HepG2 (cell line): ENCODE results near the gene SIX4. TPM values are rescaled to one million over a fixed set of nuclear protein-coding genes. Genes with fewer than 3 reads are reported as not detected.

Source experiments
- CCDC6 ChIP-seq: sonication (generic); formaldehyde crosslinking; IDR thresholded peaks from 2 replicates; pipeline ENCODE4 v1.8.1; 2022; ENCODE audit warnings: mild to moderate bottlenecking, missing genetic modification reagents, moderate library complexity
- DNMT1 ChIP-seq: sonication (generic); formaldehyde crosslinking; IDR thresholded peaks from 2 replicates; pipeline ENCODE4 v1.5.1; 2020; ENCODE audit warnings: mild to moderate bottlenecking, missing genetic modification reagents
- HDAC1 ChIP-seq: sonication (generic); formaldehyde crosslinking; IDR thresholded peaks from 2 replicates; pipeline ENCODE4 v1.5.1; 2020; ENCODE audit warnings: mild to moderate bottlenecking, missing genetic modification reagents
- MTF2 ChIP-seq: sonication (generic); formaldehyde crosslinking; IDR thresholded peaks from 2 replicates; pipeline ENCODE4 v1.5.0; 2020; ENCODE audit warnings: missing genetic modification reagents, borderline replicate concordance
- SOX6 ChIP-seq, 2 experiments: fragments of 450-650 bp in 1 of 2; sonication (generic) in 1 of 2; formaldehyde crosslinking in 1 of 2; IDR thresholded peaks; 2 replicates each; pipeline versions ENCODE4 v1.4.0 to v1.6.1; 2017 to 2020; ENCODE audit warnings: antibody characterized with exemption in 1 of 2, mild to moderate bottlenecking in 1 of 2, missing genetic modification reagents in 1 of 2
- TBX2 ChIP-seq: sonication (generic); formaldehyde crosslinking; IDR thresholded peaks from 2 replicates; pipeline ENCODE4 v1.5.0; 2020; ENCODE audit warnings: missing genetic modification reagents, mild to moderate bottlenecking, borderline replicate concordance
- TSC22D2 ChIP-seq: sonication (generic); formaldehyde crosslinking; IDR thresholded peaks from 2 replicates; pipeline ENCODE4 v1.5.1; 2020; ENCODE audit warnings: missing genetic modification reagents, mild to moderate bottlenecking, borderline replicate concordance
- ZBTB4 ChIP-seq: sonication (generic); formaldehyde crosslinking; IDR thresholded peaks from 2 replicates; pipeline ENCODE4 v1.4.0; 2020; ENCODE audit warnings: missing genetic modification reagents, mild to moderate bottlenecking, borderline replicate concordance
- ZNF337 ChIP-seq: sonication (generic); formaldehyde crosslinking; IDR thresholded peaks from 2 replicates; pipeline ENCODE4 v1.5.1; 2020; ENCODE audit warnings: missing genetic modification reagents, low read depth, mild to moderate bottlenecking, borderline replicate concordance
- ZNF563 ChIP-seq: sonication (generic); formaldehyde crosslinking; IDR thresholded peaks from 2 replicates; pipeline ENCODE4 v1.8.0; 2022; ENCODE audit warnings: mild to moderate bottlenecking, moderate library complexity, missing genetic modification reagents
- polyA plus RNA-seq, 8 experiments: library from polyadenylated mRNA; depleted of rRNA in 3 of 8; stranded (reverse) in 7 of 8; unstranded in 1 of 8; fragments of >200 nt; fragmentation: Illumina TruSeq in 4 of 8; extraction: Trizol in 4 of 8; gene quantifications; 2 replicates each; pipeline versions ENCODE4 v1.2.1 to v1.2.3, GENCODE V29; 2011 to 2016; ENCODE audit warnings: low read depth in 4 of 8, missing spikeins in 1 of 8, mixed read lengths in 1 of 8; ENCODE audit not compliant: insufficient read depth in 1 of 8
- total RNA-seq, 5 experiments: library from RNA; depleted of rRNA; stranded (reverse); fragments of >200 nt; fragmentation: Illumina TruSeq; extraction: Trizol; gene quantifications; 2 replicates each; pipeline ENCODE4 v1.2.3, GENCODE V29; 2016; ENCODE audit warnings: low read depth in 1 of 5
- TF ChIP-seq, protein P1 (sequence below), 2 experiments: fragments of 450-650 bp in 1 of 2; sonication (generic) in 1 of 2; formaldehyde crosslinking in 1 of 2; IDR thresholded peaks; 2 replicates each; pipeline versions ENCODE4 v1.6.1 to v1.8.0; 2016 to 2022; ENCODE audit warnings: antibody characterized with exemption in 1 of 2, mild to moderate bottlenecking in 1 of 2, missing genetic modification reagents in 1 of 2
- TF ChIP-seq, protein P2 (sequence below): IDR thresholded peaks from 2 replicates; pipeline ENCODE4 v1.6.1; 2012; ENCODE audit warnings: inconsistent platforms

SIX4 gene
- total and polyA plus RNA-seq, 2 of the 13 experiments (the other 11 are each of a cell fraction or from before 2014, with no cell fraction given), result 5.0 to 6.0 TPM

GRCh38 chr14:60734465-60735242 is 10.5 kb upstream of the SIX4 start, which contains the start of gene MNAT1 (continued):
- TF ChIP-seq, protein P1, sequence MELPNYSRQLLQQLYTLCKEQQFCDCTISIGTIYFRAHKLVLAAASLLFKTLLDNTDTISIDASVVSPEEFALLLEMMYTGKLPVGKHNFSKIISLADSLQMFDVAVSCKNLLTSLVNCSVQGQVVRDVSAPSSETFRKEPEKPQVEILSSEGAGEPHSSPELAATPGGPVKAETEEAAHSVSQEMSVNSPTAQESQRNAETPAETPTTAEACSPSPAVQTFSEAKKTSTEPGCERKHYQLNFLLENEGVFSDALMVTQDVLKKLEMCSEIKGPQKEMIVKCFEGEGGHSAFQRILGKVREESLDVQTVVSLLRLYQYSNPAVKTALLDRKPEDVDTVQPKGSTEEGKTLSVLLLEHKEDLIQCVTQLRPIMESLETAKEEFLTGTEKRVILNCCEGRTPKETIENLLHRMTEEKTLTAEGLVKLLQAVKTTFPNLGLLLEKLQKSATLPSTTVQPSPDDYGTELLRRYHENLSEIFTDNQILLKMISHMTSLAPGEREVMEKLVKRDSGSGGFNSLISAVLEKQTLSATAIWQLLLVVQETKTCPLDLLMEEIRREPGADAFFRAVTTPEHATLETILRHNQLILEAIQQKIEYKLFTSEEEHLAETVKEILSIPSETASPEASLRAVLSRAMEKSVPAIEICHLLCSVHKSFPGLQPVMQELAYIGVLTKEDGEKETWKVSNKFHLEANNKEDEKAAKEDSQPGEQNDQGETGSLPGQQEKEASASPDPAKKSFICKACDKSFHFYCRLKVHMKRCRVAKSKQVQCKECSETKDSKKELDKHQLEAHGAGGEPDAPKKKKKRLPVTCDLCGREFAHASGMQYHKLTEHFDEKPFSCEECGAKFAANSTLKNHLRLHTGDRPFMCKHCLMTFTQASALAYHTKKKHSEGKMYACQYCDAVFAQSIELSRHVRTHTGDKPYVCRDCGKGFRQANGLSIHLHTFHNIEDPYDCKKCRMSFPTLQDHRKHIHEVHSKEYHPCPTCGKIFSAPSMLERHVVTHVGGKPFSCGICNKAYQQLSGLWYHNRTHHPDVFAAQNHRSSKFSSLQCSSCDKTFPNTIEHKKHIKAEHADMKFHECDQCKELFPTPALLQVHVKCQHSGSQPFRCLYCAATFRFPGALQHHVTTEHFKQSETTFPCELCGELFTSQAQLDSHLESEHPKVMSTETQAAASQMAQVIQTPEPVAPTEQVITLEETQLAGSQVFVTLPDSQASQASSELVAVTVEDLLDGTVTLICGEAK (IDR thresholded peaks at IDR 0.05), result peak; percentile 32; the same call in 1 of the 2 replicates
- TF ChIP-seq, protein P1 (CRISPR knock-in tag; IDR thresholded peaks at IDR 0.05), result peak; percentile 86
- TF ChIP-seq HDAC1 (CRISPR knock-in tag) (peak; percentile 85), CCDC6 (CRISPR knock-in tag) (peak; percentile 55; the same call in 1 of the 2 replicates), ZNF563 (peak; percentile 82), ZNF337 (CRISPR knock-in tag) (no peak), SOX6 (IDR thresholded peaks at IDR 0.05) (no peak), SOX6 (CRISPR knock-in tag; IDR thresholded peaks at IDR 0.05) (peak; percentile 65), TSC22D2 (CRISPR knock-in tag) (peak; percentile 91; the same call in 1 of the 2 replicates), DNMT1 (peak; percentile 77; the same call in 1 of the 2 replicates), ZBTB4 (CRISPR knock-in tag) (peak; percentile 79), MTF2 (CRISPR knock-in tag) (no peak), TBX2 (CRISPR knock-in tag) (peak; percentile 57)
- TF ChIP-seq, protein P2, sequence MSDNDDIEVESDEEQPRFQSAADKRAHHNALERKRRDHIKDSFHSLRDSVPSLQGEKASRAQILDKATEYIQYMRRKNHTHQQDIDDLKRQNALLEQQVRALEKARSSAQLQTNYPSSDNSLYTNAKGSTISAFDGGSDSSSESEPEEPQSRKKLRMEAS, result peak; percentile 80; the same call in 1 of the 2 replicates
